RPMI7951 (cell line): ENCODE data around the gene MAN2B1. TPM values are rescaled to one million over a fixed set of nuclear protein-coding genes. Genes with fewer than 3 reads are reported as not detected.
"Not testable (repeated sequence)": the region's sequence is repeated elsewhere in the genome, so short reads cannot be mapped to it uniquely, and the experiment has no call there.

Experiments
- DNase-seq: peaks from one replicate; pipeline ENCODE4 v3.0.0-alpha.2; 2012; ENCODE audit warnings: low read depth
- total RNA-seq: library from RNA; depleted of rRNA; stranded (reverse); fragments of >200 nt; shearing (Covaris generic); gene quantifications from 2 replicates; pipeline ENCODE4 v1.2.3, GENCODE V29; 2014

Gene MAN2B1
- total RNA-seq, 1 experiment from 2014 or later = 25.2 TPM

- no peak for DNase-seq
These were observed 22.5 kb upstream of the MAN2B1 start for GRCh38 chr19:12689012-12689411.

GRCh38 chr19:12687496-12688196 lies 21.1 kb upstream of the MAN2B1 start, which contains the start of gene GNG14:
TSS of gene GNG14 (plus strand) at chr19:12687998. CDS start at chr19:12688049, 51 bp downstream.
- DNase-seq = no peak

GRCh38 chr19:12685831-12686230 lies 19.3 kb upstream of the MAN2B1 start:
- no peak for DNase-seq

GRCh38 chr19:12681074-12681987 lies 14.8 kb upstream of the MAN2B1 start, which contains the start of gene DHPS:
TSS of gene DHPS (minus strand) at chr19:12681880. CDS start at chr19:12681766, 114 bp downstream.
- peak; percentile 98 for DNase-seq

- no peak for DNase-seq
These were observed 13.5 kb upstream of the MAN2B1 start for GRCh38 chr19:12680034-12680433.

- not testable (repeated sequence) for DNase-seq
These were observed 11.5 kb upstream of the MAN2B1 start for GRCh38 chr19:12678039-12678438.

GRCh38 chr19:12676928-12677327 lies 10.4 kb upstream of the MAN2B1 start:
- DNase-seq = no peak

- peak; percentile 74 for DNase-seq
These were observed 9.8 kb upstream of the MAN2B1 start for GRCh38 chr19:12676384-12676792.

GRCh38 chr19:12675940-12676339 lies 9.4 kb upstream of the MAN2B1 start:
- DNase-seq = no peak

GRCh38 chr19:12675399-12675798 lies 8.9 kb upstream of the MAN2B1 start:
- DNase-seq = no peak

GRCh38 chr19:12672744-12673143 lies 6.2 kb upstream of the MAN2B1 start:
- no peak for DNase-seq

- no peak for DNase-seq
These were observed 3.8 kb upstream of the MAN2B1 start for GRCh38 chr19:12670159-12670928.

GRCh38 chr19:12669270-12670158 lies 3.0 kb upstream of the MAN2B1 start:
- DNase-seq = peak; percentile 82

GRCh38 chr19:12668932-12669269 lies 2.4 kb upstream of the MAN2B1 start:
- DNase-seq = peak; percentile 54

GRCh38 chr19:12668346-12668745 lies 1.8 kb upstream of the MAN2B1 start:
- DNase-seq = no peak

GRCh38 chr19:12667731-12668302 lies 1.3 kb upstream of the MAN2B1 start:
- no peak for DNase-seq

- no peak for DNase-seq
These were observed 774 bp downstream of the MAN2B1 start for GRCh38 chr19:12665671-12666264.

GRCh38 chr19:12665281-12665573 lies 1.3 kb downstream of the MAN2B1 start:
- DNase-seq = no peak

GRCh38 chr19:12664406-12665280 lies 1.9 kb downstream of the MAN2B1 start:
- DNase-seq = no peak
